ENCODE data around the gene DHDH.

Gene DHDH

DNA sequence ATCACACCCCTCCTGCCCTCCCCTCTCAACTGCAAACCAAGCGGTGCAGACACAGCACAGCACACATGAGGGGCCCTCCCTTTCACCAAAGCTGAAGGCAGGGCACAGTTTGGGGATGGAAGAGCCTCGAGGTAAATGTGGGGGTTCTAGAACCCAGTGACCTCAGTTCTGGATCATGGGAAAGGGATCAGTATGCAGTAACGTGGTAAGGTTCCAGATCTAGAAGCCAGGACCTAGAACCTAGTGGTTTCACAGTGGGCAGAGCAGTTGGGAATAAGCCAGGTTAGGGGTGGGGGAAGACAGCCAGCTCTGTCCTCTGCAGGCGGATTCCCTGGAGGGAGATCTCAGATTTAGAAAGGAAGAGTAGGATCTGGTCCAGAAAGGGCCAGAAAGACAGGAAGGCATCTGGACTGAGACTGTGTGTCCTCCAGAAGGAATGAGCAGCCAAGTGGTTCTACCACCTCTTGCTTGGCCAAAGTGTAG, 34.7 kb downstream of the DHDH start:
- no peak for DNase-seq

DNA sequence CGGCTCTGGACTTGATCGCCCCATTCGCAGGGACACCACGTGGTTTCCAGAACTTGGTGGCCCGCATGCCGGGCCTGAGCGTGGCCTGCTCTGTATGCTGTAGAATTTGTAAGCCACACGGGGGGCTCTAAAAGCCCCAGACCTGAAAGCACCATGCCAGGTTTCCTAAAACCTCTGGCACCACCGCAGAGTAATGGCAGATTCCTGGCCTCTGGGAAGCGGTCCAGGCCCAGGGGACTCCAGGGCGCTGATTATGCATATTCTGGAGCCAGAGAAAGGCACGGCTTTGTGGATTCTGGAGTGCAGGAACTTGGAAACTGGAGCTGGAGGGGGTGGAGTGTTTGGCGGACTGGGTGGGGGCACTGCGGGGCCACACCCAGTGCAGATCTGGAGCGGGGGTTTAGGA, 35.3 kb downstream of the DHDH start:
- no peak for DNase-seq

DNA sequence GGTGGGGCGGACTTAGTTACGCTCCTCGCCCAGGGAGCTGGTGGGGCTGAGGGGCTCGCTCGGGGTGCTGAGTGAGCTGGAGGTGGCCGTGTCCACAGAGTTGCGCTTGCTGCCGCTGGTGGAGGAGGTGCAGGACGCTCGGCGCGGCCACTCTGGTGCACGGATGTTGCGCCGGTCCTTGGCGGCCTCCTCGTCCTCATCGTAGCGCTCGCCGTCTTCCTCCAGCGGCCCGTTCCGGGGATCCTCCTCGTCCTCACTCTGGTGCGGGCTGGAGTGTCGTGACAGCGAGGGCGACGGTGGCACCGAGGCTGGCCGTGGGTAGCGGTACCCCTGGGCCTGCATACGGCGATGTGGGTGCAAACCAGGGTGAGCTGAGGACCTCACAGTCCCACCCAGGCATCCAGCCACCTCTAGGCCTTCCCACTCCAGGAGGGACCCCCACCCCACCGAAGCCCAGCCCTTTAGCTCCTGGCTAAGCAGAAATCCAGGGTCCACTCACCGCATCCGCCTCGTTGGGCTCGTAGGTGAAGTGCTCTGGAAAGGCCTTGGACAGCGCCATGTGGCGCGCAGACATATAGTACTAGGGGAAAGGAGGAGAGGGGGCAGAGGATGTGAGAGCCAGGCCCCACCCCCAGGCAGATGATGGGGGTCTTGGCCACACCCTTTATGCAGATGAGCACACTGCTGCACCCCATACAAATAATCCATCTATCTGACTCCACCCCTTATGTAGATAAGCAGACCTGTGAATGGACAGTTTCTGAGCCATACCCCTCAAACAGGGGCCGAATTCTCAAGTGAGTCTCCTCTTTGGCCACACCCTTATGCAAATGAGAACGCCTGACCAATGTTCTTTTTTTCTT, 36.0 kb downstream of the DHDH start:
- peak; percentile 84 for DNase-seq

DNA sequence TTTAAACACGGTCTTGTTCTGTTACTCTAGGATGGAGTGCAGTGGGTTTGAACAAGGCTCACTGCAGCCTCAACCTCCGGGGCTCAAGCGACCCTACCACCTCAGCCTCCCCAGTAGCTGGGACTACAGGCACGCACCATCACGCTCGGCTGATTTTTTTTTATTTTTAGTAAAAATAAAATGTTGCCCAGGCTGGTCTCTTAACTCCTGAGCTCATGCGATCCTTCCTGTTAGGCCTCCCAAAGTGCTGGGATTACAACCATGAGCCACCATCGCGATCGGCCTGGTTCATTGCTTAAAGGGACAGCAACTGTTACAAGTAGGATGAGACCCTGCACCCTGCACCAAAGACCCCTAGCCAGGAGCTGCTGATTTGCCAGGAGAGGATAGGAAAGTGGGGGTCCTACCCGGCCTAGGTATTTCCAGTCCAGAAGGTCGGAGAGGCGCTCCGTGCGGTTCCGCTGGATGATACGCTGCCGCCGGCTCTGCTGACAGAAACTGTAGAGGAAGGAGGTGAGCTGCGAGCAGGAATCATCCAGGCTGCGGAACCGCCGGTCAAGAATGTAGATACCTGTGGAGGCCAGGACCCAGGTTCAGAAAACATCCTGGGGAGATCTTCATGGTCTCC, 36.8 kb downstream of the DHDH start:
- DNase-seq = no peak

DNA sequence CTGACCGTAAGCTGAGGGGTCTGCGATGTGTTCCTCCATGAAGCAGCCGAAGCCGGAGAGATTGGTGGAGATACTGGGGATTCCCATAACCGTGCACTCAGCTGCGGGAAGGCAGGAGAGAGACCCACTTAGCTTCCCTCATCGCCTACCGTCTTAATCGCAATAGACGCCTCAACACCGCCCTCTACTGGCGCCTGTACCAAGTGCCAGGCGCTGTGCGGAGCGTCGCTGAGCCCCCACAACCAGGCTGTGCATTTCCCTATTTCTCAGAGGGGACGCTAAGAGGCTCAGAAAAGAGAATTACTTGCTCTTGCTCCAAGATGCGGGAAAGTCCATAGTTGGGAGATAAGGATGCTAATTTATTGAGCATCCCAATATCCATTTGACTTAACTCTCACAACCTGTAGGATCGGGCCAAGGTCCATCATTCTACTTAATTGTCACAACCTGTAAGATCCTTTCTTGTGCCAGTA, 37.5 kb downstream of the DHDH start:
- peak; percentile 89 for DNase-seq

DNA sequence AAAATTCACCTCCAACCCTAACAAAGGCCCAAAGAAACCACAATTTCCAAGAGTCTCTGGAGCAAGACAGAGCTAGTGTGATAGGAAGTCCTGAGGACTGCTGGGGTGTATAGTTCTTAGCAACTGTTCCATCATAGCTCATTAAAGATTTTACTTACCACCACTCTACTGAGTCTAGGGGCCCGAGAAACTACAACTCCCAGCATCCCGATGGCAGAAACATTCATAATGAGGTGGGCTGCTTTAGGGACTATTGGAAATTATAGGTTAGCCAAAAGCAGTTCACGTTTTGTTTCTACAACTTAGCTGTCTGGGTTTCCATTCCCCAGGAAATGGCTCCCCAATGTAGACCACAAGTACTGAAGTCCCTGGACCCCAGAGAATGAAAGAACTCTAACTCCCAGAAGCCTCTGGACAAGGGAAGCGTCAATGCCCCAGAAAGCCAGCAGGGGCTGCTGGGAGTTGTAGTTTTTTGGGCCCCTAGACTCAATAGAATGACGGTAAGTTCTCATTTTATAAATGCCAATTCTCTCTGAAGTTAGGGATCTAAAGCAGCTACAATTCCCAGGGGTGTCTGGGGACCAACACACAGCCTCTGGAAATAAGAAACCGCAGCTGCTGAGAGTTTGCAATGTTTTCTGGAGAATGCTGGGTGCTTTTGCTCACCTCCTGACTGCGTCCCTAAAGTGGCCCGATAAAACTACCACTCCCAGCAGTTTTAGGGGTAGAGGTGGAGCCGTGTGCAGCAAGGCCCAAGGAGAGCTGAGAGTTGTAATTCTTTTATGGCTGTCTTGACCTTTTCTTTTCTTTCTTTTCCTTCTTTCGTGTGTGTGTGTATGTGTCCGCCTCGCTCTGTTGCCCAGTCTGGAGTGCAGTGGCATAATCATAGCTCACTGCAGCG, 42.7 kb downstream of the DHDH start:
- DNase-seq = peak; percentile 44

DNA sequence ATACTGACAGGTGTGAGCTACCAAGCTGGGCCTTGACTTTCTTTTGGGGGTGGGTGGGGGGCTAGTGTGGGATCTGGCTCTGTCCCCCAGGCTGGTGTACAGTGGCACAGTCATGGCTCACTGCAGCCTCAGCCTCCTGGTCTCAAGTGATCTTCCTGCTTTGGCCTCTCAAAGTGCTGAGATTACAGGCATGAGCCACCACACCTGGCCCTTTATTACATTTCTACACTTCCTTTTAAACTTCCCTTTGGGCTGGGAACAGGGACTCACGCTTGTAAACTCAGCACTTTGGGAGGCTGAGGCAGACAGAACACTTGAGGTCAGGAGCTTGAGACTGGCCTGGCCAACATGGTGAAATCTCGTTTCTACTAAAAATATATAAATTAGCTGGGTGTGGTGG, 43.6 kb downstream of the DHDH start:
- no peak for DNase-seq

DNA sequence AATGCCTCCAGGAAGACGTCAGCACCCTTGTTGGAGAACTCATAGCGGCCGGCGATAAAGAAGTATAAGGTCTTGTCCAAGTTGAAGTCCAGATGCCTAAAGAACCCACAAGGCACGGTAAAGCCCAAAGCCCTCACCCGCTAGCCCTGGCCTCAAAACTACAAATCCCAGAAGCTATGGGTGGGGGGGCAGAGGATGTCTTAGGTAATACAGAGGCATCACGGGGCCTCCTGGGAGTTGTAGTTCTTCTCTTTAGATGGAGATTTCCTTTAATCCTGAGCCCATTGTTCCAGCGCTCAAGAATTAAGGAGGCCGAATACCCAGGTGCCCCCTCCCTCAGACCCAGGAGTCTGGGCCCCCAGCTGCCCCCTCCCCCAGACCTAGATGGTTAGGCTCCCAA, 48.8 kb downstream of the DHDH start:
- DNase-seq = no peak

DNA sequence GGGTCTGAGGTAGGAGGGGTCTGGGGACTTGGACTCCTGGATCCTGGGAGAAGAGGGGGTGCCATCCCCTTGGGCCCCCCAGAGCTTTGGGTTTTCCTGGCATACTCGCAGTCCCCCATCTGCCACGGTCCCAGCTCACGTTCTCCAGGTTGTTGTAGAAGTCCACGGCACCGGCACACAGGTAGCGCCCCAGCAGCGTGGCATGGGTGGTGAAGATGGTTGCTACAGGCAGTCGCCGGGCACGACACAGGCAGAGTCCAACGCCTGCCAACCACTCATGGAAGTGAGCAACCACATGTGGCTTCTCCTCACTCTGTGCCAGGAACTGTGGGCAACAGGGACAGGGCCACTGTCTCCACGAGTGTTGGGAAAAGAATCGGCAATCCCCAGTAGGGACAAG, 52.2 kb downstream of the DHDH start:
- no peak for DNase-seq

DNA sequence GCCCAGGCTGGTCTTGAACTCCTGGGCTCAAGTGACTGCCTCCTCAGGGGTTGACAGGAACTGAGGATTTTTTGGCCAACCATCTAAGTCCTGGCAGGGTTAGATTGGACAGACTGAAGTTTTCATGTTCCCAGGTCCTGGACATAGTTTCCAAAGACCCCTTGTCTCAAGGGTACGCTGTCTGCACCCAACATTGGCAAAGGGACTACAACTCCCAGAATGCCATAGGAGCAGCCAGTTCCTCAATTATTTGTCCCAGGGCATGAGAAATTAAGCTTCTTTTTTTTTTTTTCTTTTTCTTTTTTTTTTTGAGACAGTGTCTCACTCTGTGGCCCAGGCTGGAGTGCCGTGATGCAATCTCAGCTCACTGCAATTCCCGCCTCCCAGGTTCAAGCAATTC, 52.7 kb downstream of the DHDH start:
- DNase-seq = peak; percentile 33

DNA sequence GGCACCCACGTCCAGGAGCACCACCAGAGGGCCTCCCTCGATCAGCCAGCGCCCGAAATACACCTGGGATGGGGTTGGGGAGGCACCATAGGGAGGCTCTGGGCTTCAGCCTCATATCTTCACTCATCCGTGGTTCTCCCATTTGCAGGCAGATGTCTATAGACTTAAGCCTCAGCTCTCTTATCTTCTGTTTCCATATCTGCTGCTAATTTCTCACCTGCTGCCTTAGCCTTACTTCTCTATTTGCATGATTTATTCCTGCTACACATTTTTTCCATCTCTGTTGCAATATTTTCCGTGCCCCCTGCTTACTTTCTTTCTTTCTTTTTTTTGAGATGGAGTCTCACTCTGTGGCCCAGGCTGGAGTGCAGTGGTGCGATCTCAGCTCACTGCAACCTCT, 53.8 kb downstream of the DHDH start:
- DNase-seq = no peak

DNA sequence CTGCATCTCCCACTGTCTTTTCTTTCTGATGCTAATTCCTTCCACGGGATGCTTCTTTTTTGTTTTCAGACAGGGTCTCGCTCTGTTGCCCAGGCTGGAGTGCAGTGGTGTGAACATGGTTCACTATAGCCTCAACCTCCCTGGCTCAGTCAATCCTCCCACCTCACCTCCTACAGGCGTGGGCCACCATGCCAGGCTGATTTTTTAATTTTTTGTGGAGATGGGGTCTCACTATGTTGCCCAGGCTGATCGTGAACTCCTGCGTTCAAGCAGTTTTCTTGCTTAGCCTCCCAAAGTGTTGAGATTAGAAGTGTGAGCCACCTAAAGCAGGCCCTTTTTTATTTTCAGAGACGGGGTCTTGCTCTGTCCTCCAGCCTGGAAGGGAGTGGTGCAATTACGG, 54.8 kb downstream of the DHDH start:
- DNase-seq = no peak

DNA sequence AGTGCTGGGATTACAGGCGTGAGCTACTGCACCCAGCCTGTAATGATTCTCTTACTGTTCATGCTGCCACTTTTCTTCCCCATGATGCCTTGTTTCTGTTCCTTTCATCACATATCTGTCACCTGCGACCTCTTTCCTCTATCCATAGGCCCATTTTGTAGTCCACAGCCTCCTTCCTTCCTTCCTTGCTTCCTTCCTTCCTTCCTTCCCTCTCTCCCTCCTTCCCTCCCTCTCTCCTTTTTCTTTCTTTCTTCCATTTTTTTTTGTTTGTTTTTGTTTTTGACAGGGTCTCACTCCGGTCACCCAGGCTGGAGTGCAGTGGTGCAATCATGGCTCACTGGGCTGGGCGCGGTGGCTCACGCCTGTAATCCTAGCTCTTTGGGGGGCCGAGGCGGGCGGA, 55.4 kb downstream of the DHDH start:
- DNase-seq = no peak

DNA sequence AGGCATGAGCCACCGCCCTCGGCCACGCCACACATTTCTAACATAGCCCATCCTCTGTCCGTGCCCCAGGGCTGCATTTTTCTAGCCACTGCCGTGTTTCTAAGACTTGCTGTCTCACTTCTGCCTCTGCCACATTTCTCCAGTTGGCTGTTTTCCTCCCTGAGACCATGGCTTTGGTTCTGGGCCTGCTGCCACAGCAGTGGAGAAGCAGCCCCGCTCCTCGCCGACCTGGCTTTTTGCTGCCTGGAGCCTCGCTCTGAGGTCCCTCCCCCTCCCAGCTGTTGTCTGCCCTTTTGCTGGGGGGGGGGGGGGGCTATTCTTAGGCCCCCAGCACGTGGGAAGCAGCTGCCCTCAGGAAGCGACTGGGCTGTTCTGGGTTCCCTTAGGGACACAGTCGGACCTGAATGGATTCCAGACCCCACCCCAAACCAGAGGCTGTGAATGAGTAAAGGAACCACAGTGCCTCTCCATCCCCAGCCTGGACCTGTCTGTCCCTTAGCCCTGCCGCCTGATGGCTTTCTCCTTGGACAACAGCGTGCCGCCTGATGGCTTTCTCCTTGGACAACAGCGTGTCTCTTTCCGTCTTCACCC, 56.3 kb downstream of the DHDH start:
- DNase-seq = no peak

DNA sequence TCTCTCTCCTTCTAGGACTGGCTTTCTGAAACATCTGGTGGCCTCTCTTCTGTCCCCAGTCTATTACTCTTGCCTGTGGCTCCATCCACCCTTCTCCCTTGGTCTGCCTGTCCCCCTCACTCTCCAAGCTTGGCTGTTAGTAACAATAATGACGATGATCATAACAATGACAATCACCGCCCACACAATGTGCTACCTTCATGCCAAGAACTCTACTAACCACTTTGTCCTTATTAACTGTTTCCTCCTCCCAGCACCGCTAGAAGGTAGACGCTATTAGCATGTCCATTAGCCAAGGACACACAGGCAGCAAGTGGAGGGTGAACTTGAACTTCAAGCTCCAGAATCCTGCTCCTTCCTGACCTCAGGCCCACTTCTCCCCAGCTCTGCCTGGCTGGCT, 56.9 kb downstream of the DHDH start:
- no peak for DNase-seq

DNA sequence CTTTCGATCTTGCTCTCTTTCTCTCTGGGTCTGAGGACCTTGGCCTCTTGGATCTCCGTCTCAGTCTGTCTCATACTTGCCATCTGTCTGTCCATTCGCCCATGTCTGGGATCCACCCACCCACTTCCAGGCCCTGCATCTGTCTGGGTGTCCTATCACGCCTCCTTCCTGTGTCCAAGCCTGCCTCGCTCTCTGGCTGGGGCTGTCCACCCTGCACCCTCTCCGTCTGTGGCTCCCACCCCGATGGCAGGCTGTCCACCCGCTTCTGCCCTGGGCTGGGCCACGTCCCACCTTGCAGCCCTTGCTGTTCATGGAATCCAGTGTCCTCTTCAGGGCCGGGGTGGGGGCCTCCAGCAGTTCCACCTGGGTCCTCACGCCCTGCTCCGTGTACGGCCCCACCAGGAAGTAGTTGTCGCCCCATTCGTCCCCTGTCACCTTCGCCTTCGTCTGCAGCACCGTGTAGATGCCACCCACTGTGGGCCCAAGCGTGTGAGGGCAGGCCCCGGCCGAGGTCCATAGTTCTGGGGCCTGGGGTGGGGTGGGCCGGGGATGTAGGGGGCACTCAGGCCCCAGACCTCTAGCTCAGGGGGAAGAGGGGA, 57.6 kb downstream of the DHDH start:
- no peak for DNase-seq

DNA sequence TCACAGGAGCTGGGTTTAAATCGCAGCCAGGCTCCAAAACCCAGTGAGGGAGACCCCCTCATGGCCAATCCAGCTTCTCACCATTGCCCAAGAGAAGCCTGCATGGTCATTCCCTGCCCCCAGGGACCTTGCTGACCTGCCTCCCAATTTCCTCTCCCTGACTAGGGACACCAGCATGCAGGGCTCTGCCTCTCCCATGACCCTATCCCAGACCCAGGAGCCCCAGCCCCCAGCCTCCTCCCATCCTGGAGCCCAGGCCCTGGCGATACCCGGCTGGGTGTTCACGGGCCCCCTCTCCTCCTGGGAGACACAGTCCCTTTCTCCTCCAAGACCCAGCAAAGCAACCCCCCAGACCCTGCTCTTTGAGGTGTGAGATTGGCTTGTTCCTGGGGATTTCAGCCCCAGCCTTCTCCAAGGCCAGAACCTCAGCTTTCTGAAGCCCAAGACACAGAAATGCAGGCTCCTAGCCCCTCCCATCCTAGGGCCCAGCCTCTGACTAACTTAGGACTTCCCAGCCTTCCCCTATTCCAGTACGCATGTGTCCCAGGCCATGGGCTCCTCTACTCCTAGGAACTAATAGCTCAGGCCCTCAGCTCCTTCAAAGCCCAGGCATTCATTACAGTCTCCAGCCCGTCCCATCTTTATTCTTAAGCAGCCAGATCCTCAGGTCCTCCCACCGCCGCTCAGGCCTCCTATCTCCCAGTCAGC, 58.5 kb downstream of the DHDH start:
- peak; percentile 56 for DNase-seq

DNA sequence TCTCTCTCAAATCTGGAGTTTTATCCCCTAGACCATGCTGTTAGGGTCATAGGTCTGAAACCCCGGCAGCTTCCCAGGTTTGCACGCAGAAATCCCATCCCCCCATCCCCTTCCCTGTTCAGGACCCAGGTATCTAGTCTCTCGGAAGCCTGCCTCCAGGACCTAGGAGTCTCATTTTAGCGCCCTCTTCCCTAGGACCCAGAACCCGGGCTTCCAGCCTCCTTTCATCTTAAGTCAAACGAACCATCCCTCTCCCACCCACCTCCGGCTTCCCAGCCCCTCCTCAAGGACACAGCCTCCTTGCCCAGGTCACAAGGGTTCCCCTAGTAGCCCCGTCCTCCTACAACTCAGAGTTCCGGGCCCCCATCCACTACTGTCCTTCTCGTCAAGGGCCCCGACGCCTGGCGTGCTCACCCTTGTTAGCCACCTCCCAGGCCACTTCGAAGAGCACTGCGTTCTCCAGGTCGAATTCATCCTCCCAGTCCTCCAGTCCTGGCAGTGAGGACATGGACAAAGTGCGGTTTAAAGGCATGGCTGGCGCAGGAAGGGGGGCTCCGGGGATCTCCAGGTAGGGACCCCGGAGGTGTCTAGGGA, 59.2 kb downstream of the DHDH start:
- no peak for DNase-seq

DNA sequence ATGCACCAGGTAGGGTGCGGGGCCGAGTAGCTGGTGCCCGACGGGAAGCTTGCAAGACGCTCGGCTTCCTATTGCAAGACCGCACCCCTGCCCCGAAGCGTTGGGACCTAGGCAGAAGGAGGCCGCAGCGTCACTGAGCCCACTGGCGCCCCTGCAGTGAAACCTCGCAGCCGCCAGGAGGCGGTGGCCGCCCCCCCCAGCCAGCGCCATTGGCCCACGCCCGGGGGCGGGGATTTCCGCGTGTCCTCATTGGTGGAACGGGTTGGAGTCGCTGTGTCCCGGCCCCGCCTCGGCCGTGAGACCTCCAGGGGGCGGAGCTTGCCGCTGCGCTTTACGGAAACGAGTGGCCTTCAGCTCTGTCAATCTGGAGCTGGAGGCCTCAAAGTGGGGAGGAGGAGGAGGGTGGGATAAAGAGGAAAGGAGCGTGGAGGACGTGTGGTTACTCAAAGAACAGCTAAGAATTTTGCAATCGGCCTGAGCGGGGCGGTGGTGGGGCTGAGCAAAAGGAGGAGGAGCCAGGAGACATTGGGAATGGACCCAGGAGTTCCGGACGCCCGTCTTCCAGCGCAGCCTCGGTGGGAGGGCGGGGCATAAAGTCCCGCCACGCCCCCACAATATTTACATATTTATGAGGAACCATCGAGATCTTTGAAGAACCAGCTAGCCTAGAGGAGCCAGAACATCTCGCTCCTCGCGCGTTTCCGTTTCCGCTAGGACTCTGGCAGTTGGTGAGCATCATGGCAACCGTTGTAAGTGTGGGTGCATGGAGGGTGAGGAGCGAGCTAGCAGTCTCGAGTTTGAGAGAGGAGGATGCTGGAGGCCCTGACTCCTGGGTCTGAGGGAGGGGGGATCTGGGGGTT, 59.9 kb downstream of the DHDH start, which contains the start of the genes GYS1 and RUVBL2:
TSS of gene GYS1 (minus strand) at position 135 of the 860 bp plus-strand sequence. CDS start 197 bp downstream, outside the sequence.
TSS of gene RUVBL2 (plus strand) at position 713 of the 860 bp plus-strand sequence. CDS start at position 738, 25 bp downstream.
- DNase-seq = peak; percentile 100

DNA sequence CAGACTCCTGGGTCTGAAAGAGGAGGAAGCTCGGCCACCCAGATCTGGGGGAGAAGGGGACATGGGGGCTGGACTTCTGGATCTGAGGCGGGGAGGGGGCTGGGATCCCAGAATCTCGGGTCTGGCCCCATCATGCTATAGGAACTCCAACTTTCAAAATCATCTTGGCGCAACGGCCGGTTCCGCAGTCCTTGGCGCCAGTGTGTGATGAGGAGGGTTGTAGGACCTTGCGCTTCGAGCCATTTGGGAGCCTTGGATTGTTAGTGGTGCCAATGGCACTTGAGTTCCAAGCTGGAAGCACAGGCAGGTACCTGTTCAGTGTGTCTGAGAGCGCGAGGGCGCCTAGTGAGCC, 60.5 kb downstream of the DHDH start:
- no peak for DNase-seq

All from MV-4-11 (cell line).